HCT116 (cell line): Measurements from ENCODE around the gene RALGAPA1. TPM values are rescaled to one million over a fixed set of nuclear protein-coding genes. Genes with fewer than 3 reads are reported as not detected.

ENCODE experiments used
- ATAC-seq: fragments of 200-7000 bp; cut with Tn5 transposase; 2 replicates; pipeline ENCODE4 v1.9.1; 2020; ENCODE audit warnings: mild to moderate bottlenecking, moderate library complexity
- BruUV-seq: library from RNA; stranded (reverse); fragments of 400-500 nt; replicated peaks from 2 replicates; lab custom pipeline; 2021; lab: Mats Ljungman, UMichigan
- CTCF ChIA-PET: fragments of 300-600 bp; sonication (Branson Sonifier 250); formaldehyde crosslinking; loops from one replicate; lab custom pipeline; 2021; ENCODE audit warnings: antibody characterized with exemption; lab: Charles Lee
- POLR2A ChIA-PET: fragments of 300-600, 350-600 bp; sonication (Branson Sonifier 250); formaldehyde crosslinking; loops from one replicate; lab custom pipeline; 2021; ENCODE audit warnings: antibody characterized with exemption; lab: Charles Lee
- RAD21 ChIA-PET, 2 experiments: fragments of 300-600 bp; sonication (Branson Sonifier 250); formaldehyde crosslinking; loops; one replicate each; lab custom pipeline; 2023; ENCODE audit warnings: low total read pairs in 2 of 2; ENCODE audit not compliant: uncharacterized antibody in 2 of 2, unreplicated experiment in 2 of 2, low non-redundant PET in 1 of 2; lab: Charles Lee
- DNase-seq: peaks from one replicate; pipeline ENCODE4 v3.0.0-alpha.2; 2010; ENCODE audit warnings: low read depth, low spot score
- H2AFZ ChIP-seq: fragments of 200-600 bp; shearing (Covaris generic), sonication (generic); 2 replicates; pipeline ENCODE4 v1.6.1; 2017; ENCODE audit warnings: low read depth, mixed run types, mixed read lengths, antibody characterized with exemption, low read length; ENCODE audit not compliant: poor library complexity, severe bottlenecking
- H3K27ac ChIP-seq: 2 replicates; pipeline ENCODE4 v1.5.1; 2012; ENCODE audit warnings: low read depth, low read length
- H3K27me3 ChIP-seq: fragments of 200-600 bp; sonication (generic); 2 replicates; pipeline ENCODE4 v1.6.1; 2016; ENCODE audit warnings: mixed run types, low read length, mixed read lengths; ENCODE audit not compliant: insufficient read depth
- H3K36me3 ChIP-seq, 2 experiments: fragments of 200-500 bp in 1 of 2; fragments of 200-600 bp in 1 of 2; sonication (Bioruptor generic) in 1 of 2; sonication (generic) in 1 of 2; 2 replicates each; pipeline versions ENCODE4 v1.5.1 to v1.6.1; 2014 to 2016; ENCODE audit warnings: low read length in 2 of 2, inconsistent platforms in 1 of 2, mixed read lengths in 1 of 2, mixed run types in 1 of 2; ENCODE audit not compliant: insufficient read depth in 2 of 2, control insufficient read depth in 1 of 2
- H3K4me1 ChIP-seq, 2 experiments: fragments of 200-600 bp in 1 of 2; sonication (generic) in 1 of 2; 2 replicates each; pipeline versions ENCODE4 v1.5.1 to v1.6.1; 2012 to 2017; ENCODE audit warnings: low read length in 2 of 2, inconsistent platforms in 1 of 2, mild to moderate bottlenecking in 1 of 2, mixed read lengths in 1 of 2, mixed run types in 1 of 2, moderate library complexity in 1 of 2; ENCODE audit not compliant: insufficient read depth in 2 of 2, control insufficient read depth in 1 of 2
- H3K4me2 ChIP-seq: fragments of 200-600 bp; sonication (generic); 2 replicates; pipeline ENCODE4 v1.6.1; 2017; ENCODE audit warnings: mixed run types, low read length, mixed read lengths
- H3K4me3 ChIP-seq, 2 experiments: fragments of 200-600 bp in 1 of 2; sonication (generic) in 1 of 2; replicated peaks in 1 of 2; 2 replicates each; pipeline ENCODE4 v1.5.1; 2011 to 2016; ENCODE audit warnings: low read length in 2 of 2, control low read depth in 1 of 2, low read depth in 1 of 2, mild to moderate bottlenecking in 1 of 2, mixed read lengths in 1 of 2, mixed run types in 1 of 2
- H3K79me2 ChIP-seq: fragments of 200-600 bp; sonication (generic); 2 replicates; pipeline ENCODE4 v1.6.1; 2017; ENCODE audit warnings: mild to moderate bottlenecking, mixed run types, low read length, moderate library complexity, mixed read lengths; ENCODE audit not compliant: insufficient read depth
- H3K9ac ChIP-seq: fragments of 200-600 bp; sonication (generic); 2 replicates; pipeline ENCODE4 v1.6.1; 2016; ENCODE audit warnings: low read length, mixed read lengths
- H3K9me2 ChIP-seq: fragments of 200-600 bp; sonication (generic), shearing (Covaris generic); 2 replicates; pipeline ENCODE4 v1.6.1; 2017; ENCODE audit warnings: mixed run types, mild to moderate bottlenecking, moderate library complexity; ENCODE audit not compliant: insufficient read depth
- H3K9me3 ChIP-seq, 2 experiments: fragments of 200-500 bp in 1 of 2; fragments of 200-600 bp in 1 of 2; sonication (Bioruptor generic) in 1 of 2; sonication (generic) in 1 of 2; 2 replicates each; pipeline ENCODE4 v1.6.1; 2014 to 2017; ENCODE audit warnings: low read length in 2 of 2, mixed read lengths in 2 of 2, inconsistent platforms in 1 of 2, low read depth in 1 of 2, mild to moderate bottlenecking in 1 of 2, mixed run types in 1 of 2, moderate library complexity in 1 of 2; ENCODE audit not compliant: control insufficient read depth in 1 of 2, insufficient read depth in 1 of 2
- H4K20me1 ChIP-seq: fragments of 200-600 bp; sonication (generic), shearing (Covaris generic); 2 replicates; pipeline ENCODE4 v1.6.1; 2017; ENCODE audit warnings: mixed run types, mild to moderate bottlenecking, moderate library complexity; ENCODE audit not compliant: insufficient read depth
- ELF1 ChIP-seq: IDR thresholded peaks from 2 replicates; pipeline ENCODE4 v1.6.1; 2012; ENCODE audit warnings: low read depth, borderline replicate concordance
- EZH2phosphoT487 ChIP-seq: fragments of 200-600 bp; IDR thresholded peaks from 2 replicates; pipeline ENCODE4 v1.6.1; 2018; ENCODE audit warnings: antibody characterized with exemption, borderline replicate concordance
- MAX ChIP-seq: IDR thresholded peaks from 2 replicates; pipeline ENCODE4 v1.6.1; 2012
- RAD21 ChIP-seq: IDR thresholded peaks from 2 replicates; pipeline ENCODE4 v1.6.1; 2012; ENCODE audit warnings: low read depth, mild to moderate bottlenecking
- REST ChIP-seq: IDR thresholded peaks from 2 replicates; pipeline ENCODE4 v1.6.1; 2012; ENCODE audit warnings: low read depth
- SP1 ChIP-seq: IDR thresholded peaks from 2 replicates; pipeline ENCODE4 v1.6.1; 2012; ENCODE audit warnings: low read depth
- TCF7L2 ChIP-seq: IDR thresholded peaks from 2 replicates; pipeline ENCODE4 v1.7.0; 2011; ENCODE audit warnings: borderline replicate concordance, inconsistent platforms; ENCODE audit not compliant: insufficient read depth, insufficient read length; ENCODE audit errors: extremely low read depth
- ZBTB33 ChIP-seq: IDR thresholded peaks from 2 replicates; pipeline ENCODE4 v1.6.1; 2011; ENCODE audit warnings: mild to moderate bottlenecking, low read length, moderate library complexity; ENCODE audit not compliant: insufficient replicate concordance; ENCODE audit errors: extremely low read depth
- intact Hi-C: fragments of 100-400 bp; cut with micrococcal nuclease; formaldehyde crosslinking; loops from 2 replicates; pipeline ENCODE4 v1.10.0; 2022
- total RNA-seq: library from RNA; stranded (reverse); gene quantifications from one replicate; pipeline ENCODE4 v1.2.1, GENCODE V29; 2021; ENCODE audit not compliant: unreplicated experiment

The RALGAPA1 gene
- total RNA-seq, 1 experiment from 2014 or later = 29.3 TPM

- TF ChIP-seq ZBTB33 = no peak
- TF ChIP-seq TCF7L2 = no peak
- TF ChIP-seq ELF1 = no peak
- TF ChIP-seq RAD21 = no peak
Observed at GRCh38 chr14:35506461-35506860, 302.6 kb downstream of the RALGAPA1 start (continued).

GRCh38 chr14:35504260-35504659, 304.8 kb downstream of the RALGAPA1 start:
- no peaks in the 10 kb centered on the region for H3K36me3 ChIP-seq
- no peaks in the 10 kb centered on the region for H4K20me1 ChIP-seq
- H3K9me2 ChIP-seq = no peaks in the 10 kb centered on the region
- no peak for DNase-seq
- CTCF ChIA-PET = no interaction called here
- H2AFZ ChIP-seq = no peak overlapping the region
- H3K27me3 ChIP-seq = no peaks in the 10 kb centered on the region
- no peak for ATAC-seq
- H3K9ac ChIP-seq = no peak overlapping the region
- BruUV-seq = no TSS peak
- no peaks in the 10 kb centered on the region for H3K79me2 ChIP-seq
- TF ChIP-seq REST (no peak), EZH2phosphoT487 (no peak), SP1 (no peak), MAX (no peak), RAD21 (no peak), ELF1 (no peak)
- H3K4me1 ChIP-seq = no peaks in the 10 kb centered on the region
- no peak overlapping the region for H3K4me3 ChIP-seq
- no peak overlapping the region for H3K27ac ChIP-seq
- H3K4me2 ChIP-seq = no peak overlapping the region
- RAD21 ChIA-PET = no interaction called here
- POLR2A ChIA-PET = no interaction called here
- intact Hi-C loops = no loop called here
- no peaks in the 10 kb centered on the region for H3K9me3 ChIP-seq
